CD4-positive, alpha-beta T cell (primary cell): ENCODE measurements around the gene CC2D2B. TPM values are rescaled to one million over a fixed set of nuclear protein-coding genes. Genes with fewer than 3 reads are reported as not detected.

Experiments
- ATAC-seq: fragments of 200-7000 bp; cut with Tn5 transposase; one replicate; pipeline ENCODE4 v1.10.0; 2022; ENCODE audit warnings: mild to moderate bottlenecking; ENCODE audit not compliant: poor library complexity
- CTCF ChIA-PET: fragments of 350-600 bp; sonication (Branson Sonifier 250); formaldehyde crosslinking; loops from one replicate; lab custom pipeline; 2021; ENCODE audit warnings: antibody characterized with exemption, inconsistent platforms; lab: Charles Lee
- POLR2A ChIA-PET: fragments of 350-600 bp; sonication (Branson Sonifier 250); formaldehyde crosslinking; loops from one replicate; lab custom pipeline; 2021; ENCODE audit warnings: antibody characterized with exemption, inconsistent platforms; lab: Charles Lee
- DNase-seq, 14 experiments: peaks; one replicate each; pipeline ENCODE4 v3.0.0-alpha.2; 2013 to 2020; ENCODE audit warnings: mixed read lengths in 2 of 14
- H3K27ac ChIP-seq, 2 donors: one replicate each; pipeline versions ENCODE4 v1.5.1 to v1.7.0; 2013; ENCODE audit warnings: low read length in 2 of 2, low read depth in 1 of 2, mild to moderate bottlenecking in 1 of 2
- H3K27me3 ChIP-seq, 2 experiments: 1 replicate in 1 of 2; 2 replicates in 1 of 2; pipeline versions ENCODE4 v1.6.1 to v1.7.0; 2013; ENCODE audit warnings: low read length in 2 of 2, control low read depth in 1 of 2, mild to moderate bottlenecking in 1 of 2, moderate library complexity in 1 of 2; ENCODE audit not compliant: insufficient read depth in 2 of 2, control insufficient read depth in 1 of 2
- H3K36me3 ChIP-seq: one replicate; pipeline ENCODE4 v1.6.1; 2013; ENCODE audit warnings: low read length, control low read depth; ENCODE audit not compliant: insufficient read depth
- H3K4me1 ChIP-seq: one replicate; pipeline ENCODE4 v1.6.1; 2013; ENCODE audit warnings: low read length, control low read depth; ENCODE audit not compliant: insufficient read depth
- H3K4me3 ChIP-seq: one replicate; pipeline ENCODE4 v1.5.1; 2013; ENCODE audit warnings: mild to moderate bottlenecking, low read length, moderate library complexity
- H3K9me3 ChIP-seq, 2 experiments: 1 replicate in 1 of 2; 2 replicates in 1 of 2; pipeline versions ENCODE4 v1.6.1 to v1.7.0; 2013; ENCODE audit warnings: low read length in 2 of 2, mild to moderate bottlenecking in 2 of 2, control low read depth in 1 of 2, moderate library complexity in 1 of 2; ENCODE audit not compliant: control insufficient read depth in 1 of 2, insufficient read depth in 1 of 2
- H3K27ac Mint-ChIP-seq: one replicate; pipeline ENCODE4 v1.8.0; 2020; ENCODE audit warnings: mixed read lengths
- H3K27me3 Mint-ChIP-seq: one replicate; pipeline ENCODE4 v1.8.0; 2021; ENCODE audit warnings: mixed read lengths
- H3K36me3 Mint-ChIP-seq: one replicate; pipeline ENCODE4 v1.8.0; 2021; ENCODE audit warnings: low read depth, mixed read lengths
- H3K4me1 Mint-ChIP-seq: one replicate; pipeline ENCODE4 v1.8.0; 2021; ENCODE audit warnings: low read depth, mixed read lengths
- H3K4me3 Mint-ChIP-seq: one replicate; pipeline ENCODE4 v1.8.0; 2020; ENCODE audit warnings: mild to moderate bottlenecking, mixed read lengths
- H3K9me3 Mint-ChIP-seq: one replicate; pipeline ENCODE4 v1.8.0; 2020; ENCODE audit warnings: mixed read lengths
- intact Hi-C, 2 experiments: fragments of 100-400 bp; cut with DNase I in 1 of 2; cut with micrococcal nuclease in 1 of 2; formaldehyde crosslinking; loops; one replicate each; pipeline versions ENCODE4 v1.15.1 to v1.9.0; 2023 to 2025; cut with DNase I, micrococcal nuclease
- total RNA-seq, 174 experiments: library from RNA in 2 of 174; stranded (reverse) in 2 of 174; gene quantifications; one replicate each; pipeline ENCODE4 v1.2.3 and lab custom pipeline; 2021 to 2026
- TF ChIP-seq, protein P1 (sequence below): fragments of 200-600 bp; IDR thresholded peaks from one replicate; pipeline ENCODE4 v1.8.0; 2022; ENCODE audit warnings: antibody characterized with exemption, mild to moderate bottlenecking

Gene CC2D2B
- total RNA-seq, 2 experiments from 2014 or later = not detected

DNA sequence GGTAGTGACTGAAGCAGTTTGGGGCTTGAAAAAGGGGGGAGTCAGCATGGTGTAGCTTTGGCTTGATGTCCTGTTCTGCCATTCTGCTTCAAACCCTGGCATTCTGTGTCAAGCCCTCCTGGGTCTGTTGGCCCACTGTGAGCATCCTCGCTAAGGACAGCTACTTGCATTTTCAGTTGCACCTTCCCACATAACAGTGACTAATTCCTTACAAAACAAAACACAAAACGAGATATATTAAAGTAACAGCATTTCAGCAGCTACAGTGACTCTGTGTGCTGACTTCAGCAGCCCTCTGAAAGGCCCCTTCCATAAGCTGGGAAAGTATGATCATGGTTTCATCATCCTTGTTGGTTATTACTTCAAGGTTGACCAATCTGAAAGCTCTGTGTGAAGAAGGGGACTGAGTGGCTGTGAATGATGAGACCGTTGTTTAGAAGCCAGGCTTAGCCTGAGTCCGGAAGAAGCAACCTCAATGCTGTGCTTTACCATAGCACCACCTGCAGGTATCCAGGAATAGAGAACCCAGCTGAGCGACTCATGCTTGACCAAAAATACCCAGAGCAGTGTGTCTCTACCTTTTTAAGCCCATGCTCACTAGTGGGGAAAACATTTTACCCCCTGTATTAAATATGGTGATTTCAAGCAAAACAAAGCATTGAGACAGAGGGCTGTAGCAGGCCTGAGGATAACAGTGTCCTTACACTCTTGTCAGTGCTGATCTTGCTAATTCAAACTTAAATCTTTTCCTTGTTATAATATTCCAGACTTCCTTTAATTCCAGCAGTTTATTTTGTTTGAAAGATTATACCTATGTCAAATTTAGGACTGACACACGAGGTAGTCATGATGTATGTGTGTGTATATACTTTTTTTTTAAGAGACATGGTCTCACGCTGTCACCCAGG lies 42.6 kb upstream of the CC2D2B start:
- H3K4me1 Mint-ChIP-seq = peaks cover 4% of the 10 kb centered on the region
- Histone ChIP-seq H3K9me3 (no peaks in the 10 kb centered on the region), H3K27ac (no peak overlapping the region), H3K27me3 (no peaks in the 10 kb centered on the region), H3K36me3 (no peaks in the 10 kb centered on the region), H3K4me1 (no peaks in the 10 kb centered on the region), H3K4me3 (no peak overlapping the region)
- H3K27ac Mint-ChIP-seq = no peak overlapping the region
- TF ChIP-seq, protein P1, sequence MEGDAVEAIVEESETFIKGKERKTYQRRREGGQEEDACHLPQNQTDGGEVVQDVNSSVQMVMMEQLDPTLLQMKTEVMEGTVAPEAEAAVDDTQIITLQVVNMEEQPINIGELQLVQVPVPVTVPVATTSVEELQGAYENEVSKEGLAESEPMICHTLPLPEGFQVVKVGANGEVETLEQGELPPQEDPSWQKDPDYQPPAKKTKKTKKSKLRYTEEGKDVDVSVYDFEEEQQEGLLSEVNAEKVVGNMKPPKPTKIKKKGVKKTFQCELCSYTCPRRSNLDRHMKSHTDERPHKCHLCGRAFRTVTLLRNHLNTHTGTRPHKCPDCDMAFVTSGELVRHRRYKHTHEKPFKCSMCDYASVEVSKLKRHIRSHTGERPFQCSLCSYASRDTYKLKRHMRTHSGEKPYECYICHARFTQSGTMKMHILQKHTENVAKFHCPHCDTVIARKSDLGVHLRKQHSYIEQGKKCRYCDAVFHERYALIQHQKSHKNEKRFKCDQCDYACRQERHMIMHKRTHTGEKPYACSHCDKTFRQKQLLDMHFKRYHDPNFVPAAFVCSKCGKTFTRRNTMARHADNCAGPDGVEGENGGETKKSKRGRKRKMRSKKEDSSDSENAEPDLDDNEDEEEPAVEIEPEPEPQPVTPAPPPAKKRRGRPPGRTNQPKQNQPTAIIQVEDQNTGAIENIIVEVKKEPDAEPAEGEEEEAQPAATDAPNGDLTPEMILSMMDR = peak; percentile 35
- DNase-seq = peak in 10 of 14 experiments; percentile 1 to 70 (median 10)
- no peaks in the 10 kb centered on the region for H3K9me3 Mint-ChIP-seq
- H3K4me3 Mint-ChIP-seq = no peak overlapping the region
- no peaks in the 10 kb centered on the region for H3K27me3 Mint-ChIP-seq
- ATAC-seq = peak; percentile 77
- intact Hi-C loops = loop anchor here (1.0 to 5.0 kb wide), 3 partner anchors 171 to 433 kb away; partner anchors contain the start of gene TCTN3 (in 1 of the 2)
- ChIA-PET CTCF (interaction anchor here (1.4 to 2.3 kb wide), 3 partner anchors 12 to 435 kb away, joined by 4 to 22 read pairs (median 4); partner anchors contain the start of gene TCTN3), POLR2A (interaction anchor here (2.9 kb wide), 1 partner anchor 171 kb away, joined by 13 read pairs; the partner anchor contains the start of gene TCTN3)
- no peaks in the 10 kb centered on the region for H3K36me3 Mint-ChIP-seq

DNA sequence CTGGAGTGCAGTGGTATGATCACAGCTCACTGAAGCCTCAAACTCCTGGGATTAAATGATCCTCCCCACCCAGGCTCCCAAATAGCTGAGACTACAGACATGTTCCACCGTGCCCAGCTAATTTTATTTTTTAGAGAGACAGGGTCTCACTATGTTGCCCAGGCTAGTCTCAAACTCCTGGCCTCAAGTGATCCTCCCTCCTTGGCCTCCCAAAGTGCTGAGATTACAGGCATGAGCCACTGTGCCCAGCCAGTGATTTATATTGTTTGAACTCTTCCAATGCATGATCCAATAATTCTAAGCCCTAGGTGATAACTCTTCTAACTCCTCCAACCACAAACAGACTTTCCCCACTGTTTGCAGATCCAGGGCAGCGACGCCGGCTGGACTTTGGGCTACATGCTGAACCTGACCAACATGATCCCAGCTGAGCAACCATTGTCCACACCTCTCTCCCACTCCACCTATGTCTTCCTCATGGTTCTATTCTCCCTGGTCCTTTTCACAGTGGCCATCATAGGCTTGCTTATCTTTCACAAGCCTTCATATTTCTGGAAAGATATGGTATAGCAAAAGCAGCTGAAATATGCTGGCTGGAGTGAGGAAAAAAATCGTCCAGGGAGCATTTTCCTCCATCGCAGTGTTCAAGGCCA lies 41.8 kb upstream of the CC2D2B start:
- POLR2A ChIA-PET = interaction anchor here (2.9 kb wide), 1 partner anchor 172 kb away, joined by 13 read pairs; the partner anchor contains the start of gene TCTN3
- no peak overlapping the region for H3K27ac ChIP-seq
- H3K4me3 Mint-ChIP-seq = no peak overlapping the region
- no peaks in the 10 kb centered on the region for H3K9me3 ChIP-seq
- no peaks in the 10 kb centered on the region for H3K27me3 Mint-ChIP-seq
- no peaks in the 10 kb centered on the region for H3K36me3 ChIP-seq
- H3K36me3 Mint-ChIP-seq = no peaks in the 10 kb centered on the region
- H3K4me3 ChIP-seq = no peak overlapping the region
- no peak for ATAC-seq
- intact Hi-C loops = loop anchor here in 1 of 2 experiments (1.0 kb wide), 1 partner anchor 172 kb away; no protein-coding TSS in a partner anchor
- no peak for DNase-seq
- H3K9me3 Mint-ChIP-seq = no peaks in the 10 kb centered on the region
- no peak overlapping the region for H3K27ac Mint-ChIP-seq
- TF ChIP-seq, protein P1 = no peak
- CTCF ChIA-PET = interaction anchor here (1.4 to 2.3 kb wide), 3 partner anchors 11 to 436 kb away, joined by 4 to 22 read pairs (median 4); partner anchors contain the start of gene TCTN3
- H3K4me1 ChIP-seq = no peaks in the 10 kb centered on the region
- H3K4me1 Mint-ChIP-seq = peaks cover 4% of the 10 kb centered on the region
- H3K27me3 ChIP-seq = no peaks in the 10 kb centered on the region

DNA sequence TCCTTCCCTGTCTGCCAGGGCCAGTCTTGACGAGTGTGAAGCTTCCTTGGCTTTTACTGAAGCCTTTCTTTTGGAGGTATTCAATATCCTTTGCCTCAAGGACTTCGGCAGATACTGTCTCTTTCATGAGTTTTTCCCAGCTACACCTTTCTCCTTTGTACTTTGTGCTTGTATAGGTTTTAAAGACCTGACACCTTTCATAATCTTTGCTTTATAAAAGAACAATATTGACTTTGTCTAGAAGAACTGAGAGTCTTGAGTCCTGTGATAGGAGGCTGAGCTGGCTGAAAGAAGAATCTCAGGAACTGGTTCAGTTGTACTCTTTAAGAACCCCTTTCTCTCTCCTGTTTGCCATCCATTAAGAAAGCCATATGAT lies 41.3 kb upstream of the CC2D2B start:
- no peak for DNase-seq
- TF ChIP-seq, protein P1 = no peak
- Mint-ChIP-seq H3K4me3 (no peak overlapping the region), H3K9me3 (no peaks in the 10 kb centered on the region), H3K27ac (no peak overlapping the region), H3K36me3 (no peaks in the 10 kb centered on the region), H3K27me3 (no peaks in the 10 kb centered on the region), H3K4me1 (peaks cover 4% of the 10 kb centered on the region)
- no peaks in the 10 kb centered on the region for H3K4me1 ChIP-seq
- intact Hi-C loops = no loop called here
- POLR2A ChIA-PET = interaction anchor here (2.9 kb wide), 1 partner anchor 173 kb away, joined by 13 read pairs; the partner anchor contains the start of gene TCTN3
- CTCF ChIA-PET = interaction anchor here (1.4 to 2.3 kb wide), 2 partner anchors 11 to 173 kb away, joined by 4 to 22 read pairs; partner anchors contain the start of gene TCTN3
- no peaks in the 10 kb centered on the region for H3K36me3 ChIP-seq
- no peak overlapping the region for H3K27ac ChIP-seq
- ATAC-seq = no peak
- no peak overlapping the region for H3K4me3 ChIP-seq
- no peaks in the 10 kb centered on the region for H3K9me3 ChIP-seq
- H3K27me3 ChIP-seq = no peaks in the 10 kb centered on the region
